Cardiac septum (tissue), 1 donor: Measurements from ENCODE around the gene ZFHX2. TPM values are rescaled to one million over a fixed set of nuclear protein-coding genes. Genes with fewer than 3 reads are reported as not detected.

Experiments used
- DNase-seq: peaks from one replicate; pipeline ENCODE4 v3.0.0-alpha.2; 2020; ENCODE audit warnings: low spot score
- intact Hi-C: fragments of 100-400 bp; cut with DNase I; formaldehyde crosslinking; loops from one replicate; pipeline ENCODE4 v1.14.0; 2022
- total RNA-seq: library from RNA; stranded (reverse); fragmentation: NEBNext Ultra II Directional; extraction: Animal tissue kit (Norgen Biotek cat#: 25700); gene quantifications from one replicate; pipeline ENCODE4 v1.2.1, GENCODE V29; 2021
- donor health status: DM: no; HTN: no; CAD: no.

Gene ZFHX2
- total RNA-seq, 1 donor from 2014 or later = 1.3 TPM

- no peak for DNase-seq
- intact Hi-C loops = loop anchor here (2.0 kb wide), 1 partner anchor 84 kb away; no protein-coding TSS in a partner anchor
Measured at GRCh38 chr14:23562822-23563472, 11.4 kb upstream of the ZFHX2 start.

GRCh38 chr14:23561873-23562821 lies 10.6 kb upstream of the ZFHX2 start:
- intact Hi-C loops = loop anchor here (2.0 kb wide), 1 partner anchor 83 kb away; no protein-coding TSS in a partner anchor

GRCh38 chr14:23561259-23561658 lies 9.7 kb upstream of the ZFHX2 start:
- DNase-seq = no peak
- intact Hi-C loops = no loop called here

More at GRCh38 chr14:23561873-23562821, 10.6 kb upstream of the ZFHX2 start:
- no peak for DNase-seq

- intact Hi-C loops = loop anchor here (5.0 to 10.0 kb wide), 2 partner anchors 258 to 465 kb away; partner anchors contain the start of genes ACIN1, C14orf119 and PPP1R3E
- no peak for DNase-seq
Measured at GRCh38 chr14:23559926-23560520, 8.5 kb upstream of the ZFHX2 start.

DNA sequence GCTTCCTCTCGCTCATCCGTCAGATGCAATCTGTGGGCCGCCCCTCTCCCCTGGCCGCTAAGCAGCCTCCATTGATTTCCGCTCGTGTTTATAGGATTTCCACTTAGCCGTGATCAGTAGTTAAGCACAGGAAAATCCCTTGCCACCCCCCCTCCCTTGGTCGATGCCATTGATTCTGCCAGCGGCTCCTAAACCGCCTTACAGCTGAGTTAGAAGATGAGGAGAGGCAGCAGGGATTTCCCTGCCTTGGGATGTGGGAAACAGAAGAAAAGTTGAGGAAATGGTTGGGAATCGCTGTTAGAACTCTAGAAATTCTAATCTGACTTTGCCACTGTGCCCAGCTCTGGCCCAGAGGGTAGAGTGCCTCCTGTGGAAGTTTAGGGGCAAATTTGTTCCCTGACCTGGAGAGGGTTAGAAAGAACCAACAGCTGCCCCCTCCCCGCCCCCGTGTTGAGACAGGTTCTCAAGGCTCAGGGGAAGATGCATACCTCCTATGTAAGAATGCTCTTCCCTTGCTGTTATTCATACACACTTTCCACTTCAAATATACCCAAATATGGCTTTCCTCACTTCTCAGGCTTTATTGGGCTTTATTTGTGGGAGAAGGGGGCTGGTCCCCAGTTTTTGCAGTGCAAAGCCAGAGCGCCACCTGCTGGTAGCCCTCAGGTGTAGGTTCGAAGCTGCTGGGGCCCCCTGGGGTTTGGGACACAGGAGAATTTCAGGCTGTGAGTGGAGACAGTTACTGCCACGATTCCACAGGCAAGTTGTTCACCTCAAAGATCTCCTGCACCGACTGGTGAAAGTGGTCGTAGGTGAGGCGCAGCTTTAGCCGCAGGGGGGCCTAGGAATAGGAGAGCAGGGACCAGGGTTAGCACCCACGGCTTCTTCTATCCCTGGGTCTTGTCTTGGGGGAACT lies 7.7 kb upstream of the ZFHX2 start:
- no peak for DNase-seq
- intact Hi-C loops = loop anchor here (5.0 to 10.0 kb wide), 2 partner anchors 257 to 464 kb away; partner anchors contain the start of genes ACIN1, C14orf119 and PPP1R3E

GRCh38 chr14:23558346-23559009 lies 6.9 kb upstream of the ZFHX2 start:
- intact Hi-C loops = loop anchor here (5.0 to 10.0 kb wide), 2 partner anchors 256 to 464 kb away; partner anchors contain the start of genes ACIN1, C14orf119 and PPP1R3E
- no peak for DNase-seq

DNA sequence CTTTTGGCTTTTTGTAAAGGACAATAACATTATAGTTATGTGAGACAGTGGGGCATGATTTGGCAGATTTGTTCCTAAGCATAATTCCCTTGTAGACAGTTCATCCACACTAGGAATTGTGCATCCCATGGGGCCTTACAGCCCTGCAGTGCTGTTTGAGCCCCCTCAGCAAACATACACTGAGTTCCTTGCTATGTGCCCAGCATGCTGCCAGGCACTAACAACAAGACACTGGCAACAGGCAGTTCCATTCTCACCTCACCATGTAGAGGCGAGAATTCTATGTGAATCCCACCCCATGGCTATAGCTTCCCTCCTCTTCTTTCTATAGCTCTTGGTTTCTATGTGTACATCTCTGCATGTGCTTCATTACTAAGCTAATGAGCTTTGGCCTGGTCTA lies 6.4 kb upstream of the ZFHX2 start:
- intact Hi-C loops = loop anchor here (2.0 to 10.0 kb wide), 3 partner anchors 89 to 463 kb away; partner anchors contain the start of genes ACIN1, C14orf119, NGDN and PPP1R3E
- DNase-seq = no peak

DNA sequence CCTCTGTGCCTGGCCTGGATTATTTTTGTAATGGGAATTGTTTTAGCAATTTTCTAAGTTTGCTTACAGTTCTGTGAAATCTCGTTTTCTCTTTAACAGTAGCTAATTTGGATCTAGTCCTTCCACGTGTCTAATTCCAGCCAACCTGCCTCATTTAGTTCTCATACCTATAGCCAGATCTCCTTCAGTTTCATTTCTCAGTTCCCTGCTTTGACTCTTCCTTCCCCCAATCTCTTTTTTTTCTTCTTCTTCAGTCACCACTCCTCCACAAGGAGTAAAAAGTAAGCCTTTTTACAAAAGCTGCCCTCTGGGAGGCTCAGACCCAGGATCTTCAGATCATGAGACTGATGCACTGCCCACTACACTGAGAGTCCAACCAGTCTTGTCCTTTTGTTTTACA lies 6.0 kb upstream of the ZFHX2 start:
- no peak for DNase-seq
- intact Hi-C loops = loop anchor here (2.0 to 10.0 kb wide), 3 partner anchors 89 to 463 kb away; partner anchors contain the start of genes ACIN1, C14orf119, NGDN and PPP1R3E

- intact Hi-C loops = loop anchor here (2.0 to 10.0 kb wide), 3 partner anchors 88 to 462 kb away; partner anchors contain the start of genes ACIN1, C14orf119, NGDN and PPP1R3E
- no peak for DNase-seq
Measured at GRCh38 chr14:23556700-23557440, 5.3 kb upstream of the ZFHX2 start.

DNA sequence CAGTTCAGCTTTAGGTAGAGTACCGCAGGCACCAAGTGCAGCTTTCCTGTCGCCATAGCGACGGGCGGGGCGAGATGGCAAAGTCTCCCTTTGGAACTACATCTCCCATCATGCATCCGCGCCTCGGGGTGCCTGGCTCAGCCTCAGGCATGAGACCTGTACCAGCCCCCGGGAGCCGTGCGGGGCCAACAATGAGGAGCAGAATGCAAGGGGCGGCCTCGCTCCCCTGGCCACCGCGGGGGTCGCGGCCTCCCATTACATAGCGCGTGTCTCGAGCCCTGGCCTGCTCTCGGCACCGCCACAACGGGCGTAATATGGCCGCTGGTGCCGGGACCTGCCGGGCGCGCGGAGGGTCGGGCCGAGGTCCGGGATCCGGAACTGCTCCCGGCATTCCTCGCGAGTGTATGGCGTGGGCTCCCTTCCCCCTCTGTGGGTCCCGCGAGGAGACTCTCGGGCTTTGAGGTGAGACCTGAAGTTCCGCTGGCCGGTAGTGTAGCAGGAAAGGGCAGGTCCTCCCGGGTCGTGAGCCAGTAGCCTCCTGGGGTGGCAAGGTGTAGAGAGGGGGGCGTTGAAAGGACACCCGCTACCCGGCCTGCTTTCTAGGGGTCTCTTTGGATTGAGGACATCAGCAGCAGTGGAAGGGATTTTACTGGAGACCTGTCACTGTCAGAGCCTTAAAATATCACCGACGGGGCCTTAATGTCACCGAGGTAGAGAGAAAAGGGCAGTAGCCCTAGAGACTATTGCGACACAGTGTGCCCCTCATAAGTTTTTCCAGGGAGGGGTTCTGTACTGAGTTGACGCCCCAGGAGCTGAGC lies 4.5 kb upstream of the ZFHX2 start, which contains the start of gene THTPA:
THTPA (plus strand) TSS at position 390 of the 818 bp plus-strand sequence. CDS start 487 bp downstream, outside the sequence.
- intact Hi-C loops = loop anchor here (2.0 to 10.0 kb wide), 3 partner anchors 87 to 461 kb away; partner anchors contain the start of genes ACIN1, C14orf119, NGDN and PPP1R3E

GRCh38 chr14:23555533-23555881 lies 3.9 kb upstream of the ZFHX2 start:
- intact Hi-C loops = loop anchor here (5.0 to 10.0 kb wide), 2 partner anchors 253 to 461 kb away; partner anchors contain the start of genes ACIN1, C14orf119 and PPP1R3E

More for the DNA sequence above, 4.5 kb upstream of the ZFHX2 start, which contains the start of gene THTPA:
- DNase-seq = peak; percentile 97

GRCh38 chr14:23550812-23551265 lies 726 bp downstream of the ZFHX2 start:
- DNase-seq = no peak
- intact Hi-C loops = loop anchor here (10.0 kb wide), 1 partner anchor 456 kb away; the partner anchor contains the start of genes ACIN1 and C14orf119

More at GRCh38 chr14:23555533-23555881, 3.9 kb upstream of the ZFHX2 start:
- DNase-seq = no peak

GRCh38 chr14:23550131-23550811 lies 1.3 kb downstream of the ZFHX2 start:
- DNase-seq = no peak
- intact Hi-C loops = loop anchor here (10.0 kb wide), 1 partner anchor 455 kb away; the partner anchor contains the start of genes ACIN1 and C14orf119

DNA sequence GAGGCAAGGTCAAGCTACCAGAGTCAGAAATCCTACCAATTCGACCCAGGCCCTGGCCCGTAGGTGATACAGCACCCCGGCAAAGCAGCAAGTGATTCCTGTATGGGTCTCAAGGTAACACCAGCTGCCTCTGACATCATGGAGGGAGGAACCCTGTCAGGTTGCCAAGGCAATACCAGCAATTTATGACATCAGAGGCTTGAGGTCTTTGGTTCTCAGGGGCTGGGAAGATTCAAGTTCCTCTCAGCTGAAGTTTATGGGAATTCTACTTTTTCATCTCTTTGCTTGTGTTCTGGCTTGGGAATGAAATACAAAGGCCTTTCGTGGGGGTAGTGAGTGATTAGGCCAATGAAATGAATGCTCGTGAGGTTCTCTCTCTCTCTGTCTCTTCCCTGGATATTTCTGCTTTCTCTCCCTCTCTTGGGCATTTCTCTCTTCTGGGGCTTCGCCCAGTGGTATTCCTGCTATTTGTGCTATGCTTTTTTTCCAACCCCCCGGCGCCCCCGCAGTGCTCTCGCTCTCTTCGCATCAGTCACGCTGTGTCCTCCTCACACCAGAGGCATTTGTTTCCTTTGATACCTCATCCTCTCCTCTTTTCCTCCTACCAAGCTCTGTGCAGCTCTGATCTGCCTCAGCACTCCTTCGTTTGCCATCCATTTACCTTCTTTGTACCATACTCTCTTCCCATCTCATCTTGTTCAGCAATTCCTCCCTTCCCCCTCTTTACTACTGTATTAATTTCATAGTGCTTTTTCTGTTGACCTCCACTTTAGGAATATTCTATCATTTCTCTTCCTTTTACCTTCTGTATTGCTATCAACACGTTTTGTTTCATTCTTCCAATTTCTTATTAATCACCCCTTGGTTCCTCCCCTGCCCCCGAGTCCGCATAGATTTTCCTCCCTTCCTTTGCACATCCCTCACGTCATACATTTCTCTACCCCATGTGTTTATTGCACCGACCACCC lies 2.9 kb downstream of the ZFHX2 start:
- DNase-seq = no peak
- intact Hi-C loops = no loop called here
